Ectodermal cell (in vitro differentiated cells): ENCODE data around the gene SEMA3B.
A peak's percentile ranks its signal among the peaks of the same experiment; 100 is the strongest.
"Not testable (repeated sequence)": the region's sequence is repeated elsewhere in the genome, so short reads cannot be mapped to it uniquely, and the experiment has no call there.

Experiments used
- H3K27ac ChIP-seq: 2 replicates; pipeline ENCODE4 v1.7.0; 2013; ENCODE audit warnings: mild to moderate bottlenecking, low read depth, low read length; ENCODE audit not compliant: insufficient read depth, poor library complexity, severe bottlenecking
- H3K27me3 ChIP-seq: 2 replicates; pipeline ENCODE4 v1.7.0; 2013; ENCODE audit warnings: mild to moderate bottlenecking, low read length; ENCODE audit not compliant: insufficient read depth, control insufficient read depth, poor library complexity, severe bottlenecking
- H3K36me3 ChIP-seq: one replicate; pipeline ENCODE4 v1.7.0; 2013; ENCODE audit warnings: low read length; ENCODE audit not compliant: control insufficient read depth, insufficient read depth
- H3K4me1 ChIP-seq: one replicate; pipeline ENCODE4 v1.7.0; 2013; ENCODE audit warnings: low read length; ENCODE audit not compliant: control insufficient read depth, insufficient read depth
- H3K4me3 ChIP-seq: 2 replicates; pipeline ENCODE4 v1.7.0; 2013; ENCODE audit warnings: low read depth, low read length, control low read depth; ENCODE audit not compliant: insufficient read depth
- H3K9me3 ChIP-seq: 2 replicates; pipeline ENCODE4 v1.7.0; 2013; ENCODE audit warnings: mild to moderate bottlenecking, low read length, moderate library complexity; ENCODE audit not compliant: control insufficient read depth
- WGBS, 2 experiments: methylation state at CpG; one replicate each; pipeline ENCODE4 v1.1.7; 2013; ENCODE audit warnings: missing lambda C conversion rate in 2 of 2; 5-methylcytosine and 5-hydroxymethylcytosine counted together

SEMA3B gene

GRCh38 chr3:50299638-50299928 is 30.6 kb downstream of the SEMA3B start:
- Histone ChIP-seq H3K27me3 (no peaks in the 10 kb centered on the region), H3K27ac (no peak overlapping the region), H3K4me1 (peaks cover 12% of the 10 kb centered on the region), H3K4me3 (peak overlapping the region; percentile 89), H3K36me3 (no peaks in the 10 kb centered on the region), H3K9me3 (no peaks in the 10 kb centered on the region)
- WGBS, 2 experiments: 6% methylated on average over 12 of the region's 12 CpGs

- peak overlapping the region; percentile 89 for H3K4me3 ChIP-seq
- WGBS, 2 experiments: 77 to 80% methylated on average over 12 of the region's 12 CpGs
Measured at GRCh38 chr3:50299929-50300680, 31.2 kb downstream of the SEMA3B start.

GRCh38 chr3:50300681-50301254 is 31.8 kb downstream of the SEMA3B start:
- H3K4me3 ChIP-seq: no peak overlapping the region
- H3K36me3 ChIP-seq: no peaks in the 10 kb centered on the region
- H3K27me3 ChIP-seq: no peaks in the 10 kb centered on the region
- H3K27ac ChIP-seq: no peak overlapping the region
- WGBS, 2 experiments: 90 to 92% methylated on average over 6 of the region's 6 CpGs
- peaks cover 12% of the 10 kb centered on the region for H3K4me1 ChIP-seq
- no peaks in the 10 kb centered on the region for H3K9me3 ChIP-seq

More at GRCh38 chr3:50299929-50300680, 31.2 kb downstream of the SEMA3B start:
- H3K4me1 ChIP-seq: peaks cover 12% of the 10 kb centered on the region
- no peaks in the 10 kb centered on the region for H3K9me3 ChIP-seq
- H3K27ac ChIP-seq: no peak overlapping the region
- no peaks in the 10 kb centered on the region for H3K36me3 ChIP-seq
- H3K27me3 ChIP-seq: no peaks in the 10 kb centered on the region

- H3K27ac ChIP-seq: no peak overlapping the region
- H3K4me3 ChIP-seq: no peak overlapping the region
- peaks cover 12% of the 10 kb centered on the region for H3K4me1 ChIP-seq
- no peaks in the 10 kb centered on the region for H3K9me3 ChIP-seq
- H3K36me3 ChIP-seq: no peaks in the 10 kb centered on the region
- no peaks in the 10 kb centered on the region for H3K27me3 ChIP-seq
- 93 to 94% methylated on average over 32 of the region's 32 CpGs for WGBS, 2 experiments
Measured at GRCh38 chr3:50302095-50303012, 33.4 kb downstream of the SEMA3B start.

GRCh38 chr3:50303013-50303815 is 34.3 kb downstream of the SEMA3B start, which contains the start of gene HYAL1:
TSS of gene HYAL1 (minus strand) at chr3:50303574. CDS start at chr3:50302956, 618 bp downstream.
- H3K9me3 ChIP-seq: no peaks in the 10 kb centered on the region
- no peaks in the 10 kb centered on the region for H3K27me3 ChIP-seq
- peaks cover 10% of the 10 kb centered on the region for H3K4me1 ChIP-seq
- 70 to 75% methylated on average over 14 of the region's 14 CpGs for WGBS, 2 experiments
- H3K36me3 ChIP-seq: no peaks in the 10 kb centered on the region
- no peak within 1 kb of the TSS for H3K4me3 ChIP-seq
- H3K27ac ChIP-seq: peak within 1 kb of the TSS; percentile 33

GRCh38 chr3:50304601-50305000 is 35.7 kb downstream of the SEMA3B start:
- no peaks in the 10 kb centered on the region for H3K27me3 ChIP-seq
- H3K27ac ChIP-seq: no peak overlapping the region
- H3K4me3 ChIP-seq: no peak overlapping the region
- peaks cover 3% of the 10 kb centered on the region for H3K4me1 ChIP-seq
- no peaks in the 10 kb centered on the region for H3K9me3 ChIP-seq
- H3K36me3 ChIP-seq: no peaks in the 10 kb centered on the region

GRCh38 chr3:50312041-50312440 is 43.1 kb downstream of the SEMA3B start:
- 93% methylated on average over 15 to 27 of the region's 32 CpGs for WGBS, 2 experiments
- not testable (repeated sequence) for H3K4me1 ChIP-seq, H3K4me3 ChIP-seq, H3K9me3 ChIP-seq, H3K27me3 ChIP-seq, H3K36me3 ChIP-seq, H3K27ac ChIP-seq

- H3K36me3 ChIP-seq: peaks cover 16% of the 10 kb centered on the region
- H3K4me1 ChIP-seq: peaks cover 7% of the 10 kb centered on the region
- no peaks in the 10 kb centered on the region for H3K9me3 ChIP-seq
- H3K4me3 ChIP-seq: no peak overlapping the region
- no peaks in the 10 kb centered on the region for H3K27me3 ChIP-seq
- WGBS, 2 experiments: 96 to 98% methylated on average over 3 of the region's 3 CpGs
- no peak overlapping the region for H3K27ac ChIP-seq
Measured at GRCh38 chr3:50314342-50314741, 45.4 kb downstream of the SEMA3B start.

GRCh38 chr3:50314816-50315215 is 45.9 kb downstream of the SEMA3B start:
- WGBS, 2 experiments: 92 to 95% methylated on average over 4 of the region's 4 CpGs
- H3K36me3 ChIP-seq: peaks cover 20% of the 10 kb centered on the region
- no peaks in the 10 kb centered on the region for H3K27me3 ChIP-seq
- no peak overlapping the region for H3K4me3 ChIP-seq
- H3K27ac ChIP-seq: no peak overlapping the region
- H3K9me3 ChIP-seq: no peaks in the 10 kb centered on the region
- peaks cover 8% of the 10 kb centered on the region for H3K4me1 ChIP-seq
